Activated naive CD4-positive, alpha-beta T cell treated with anti-CD3 and anti-CD28 coated beads, Interleukin-2, amount 50 U/mL, for 72 hours (primary cell): ENCODE results near the gene AAMP. TPM values are rescaled to one million over a fixed set of nuclear protein-coding genes. Genes with fewer than 3 reads are reported as not detected.

ENCODE experiments used
- ATAC-seq, 2 donors: fragments of 150-1000 bp; cut with Tn5 transposase; 2 replicates each; pipeline ENCODE4 v1.10.0; 2021; ENCODE audit warnings: mild to moderate bottlenecking in 2 of 2, moderate library complexity in 2 of 2
- DNase-seq, 2 donors: peaks; one replicate each; pipeline ENCODE4 v3.0.0; 2021 to 2022; ENCODE audit warnings: low spot score in 2 of 2
- H3K27ac Mint-ChIP-seq, 2 donors: one replicate each; pipeline ENCODE4 v1.8.0; 2022; ENCODE audit warnings: mild to moderate bottlenecking in 2 of 2, mixed read lengths in 2 of 2
- H3K36me3 Mint-ChIP-seq, 2 donors: one replicate each; pipeline ENCODE4 v1.8.0; 2022; ENCODE audit warnings: mixed read lengths in 2 of 2
- H3K9me3 Mint-ChIP-seq, 2 donors: one replicate each; pipeline ENCODE4 v1.8.0; 2022; ENCODE audit warnings: mixed read lengths in 2 of 2
- total RNA-seq, 2 donors: library from RNA; stranded (reverse); gene quantifications; one replicate each; pipeline ENCODE4 v1.2.3, GENCODE V29; 2022

Gene AAMP
- total RNA-seq, 2 donors from 2014 or later, result 67.7 to 68.4 TPM

GRCh38 chr2:218298314-218298875 is 28.5 kb upstream of the AAMP start:
- H3K27ac Mint-ChIP-seq, result no peak overlapping the region

DNA sequence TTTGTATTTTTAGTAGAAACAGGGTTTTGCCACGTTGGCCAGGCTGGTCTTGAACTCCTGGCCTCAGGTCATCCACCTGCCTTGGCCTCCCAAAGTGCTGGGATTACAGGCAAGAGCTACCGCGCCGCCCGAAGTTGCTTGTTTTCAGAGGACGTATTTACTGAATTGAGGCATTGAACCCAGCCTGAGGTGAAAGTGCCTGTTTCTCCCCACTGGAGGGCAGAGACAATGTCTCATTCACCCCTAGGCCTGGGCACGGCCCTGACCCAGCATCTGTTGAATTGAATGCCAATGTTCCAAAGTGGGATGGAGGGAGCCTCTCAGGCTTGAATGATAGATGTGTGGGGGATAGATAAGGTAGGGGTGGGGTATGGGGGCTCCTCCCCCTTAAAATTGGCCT is 26.9 kb upstream of the AAMP start:
- ATAC-seq (no peak), DNase-seq (no peak)
- H3K9me3 Mint-ChIP-seq, result no peaks in the 10 kb centered on the region
- no peaks in the 10 kb centered on the region for H3K36me3 Mint-ChIP-seq
- H3K27ac Mint-ChIP-seq, result no peak overlapping the region

More at GRCh38 chr2:218298314-218298875, 28.5 kb upstream of the AAMP start:
- DNase-seq, result no peak
- H3K9me3 Mint-ChIP-seq, result no peaks in the 10 kb centered on the region
- H3K36me3 Mint-ChIP-seq, result no peaks in the 10 kb centered on the region
- ATAC-seq, result no peak

GRCh38 chr2:218296200-218296599 is 26.3 kb upstream of the AAMP start:
- ATAC-seq, result no peak
- no peak overlapping the region for H3K27ac Mint-ChIP-seq
- DNase-seq, result no peak
- no peaks in the 10 kb centered on the region for H3K36me3 Mint-ChIP-seq
- H3K9me3 Mint-ChIP-seq, result no peaks in the 10 kb centered on the region

DNA sequence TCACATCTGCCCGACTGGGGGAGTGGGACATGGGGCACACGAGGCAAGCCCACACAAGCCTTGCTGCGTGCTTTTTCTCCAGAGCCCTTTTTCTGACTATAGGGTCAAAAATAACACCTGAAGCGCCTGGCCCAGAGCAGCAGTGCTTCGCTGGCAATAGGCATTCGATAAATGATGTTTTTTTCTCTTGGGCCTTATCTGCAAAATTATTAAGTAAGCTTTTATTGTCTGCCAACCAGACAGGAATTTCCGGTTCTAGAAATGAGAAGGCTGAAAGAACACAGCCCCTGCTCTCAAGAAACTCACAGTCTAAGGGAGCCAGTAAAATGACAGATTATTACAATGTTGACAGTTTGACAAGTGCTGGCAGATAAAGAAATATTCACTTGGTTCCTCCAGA is 25.1 kb upstream of the AAMP start:
- ATAC-seq (no peak), DNase-seq (no peak)
- no peak overlapping the region for H3K27ac Mint-ChIP-seq
- no peaks in the 10 kb centered on the region for H3K36me3 Mint-ChIP-seq
- H3K9me3 Mint-ChIP-seq, result no peaks in the 10 kb centered on the region

DNA sequence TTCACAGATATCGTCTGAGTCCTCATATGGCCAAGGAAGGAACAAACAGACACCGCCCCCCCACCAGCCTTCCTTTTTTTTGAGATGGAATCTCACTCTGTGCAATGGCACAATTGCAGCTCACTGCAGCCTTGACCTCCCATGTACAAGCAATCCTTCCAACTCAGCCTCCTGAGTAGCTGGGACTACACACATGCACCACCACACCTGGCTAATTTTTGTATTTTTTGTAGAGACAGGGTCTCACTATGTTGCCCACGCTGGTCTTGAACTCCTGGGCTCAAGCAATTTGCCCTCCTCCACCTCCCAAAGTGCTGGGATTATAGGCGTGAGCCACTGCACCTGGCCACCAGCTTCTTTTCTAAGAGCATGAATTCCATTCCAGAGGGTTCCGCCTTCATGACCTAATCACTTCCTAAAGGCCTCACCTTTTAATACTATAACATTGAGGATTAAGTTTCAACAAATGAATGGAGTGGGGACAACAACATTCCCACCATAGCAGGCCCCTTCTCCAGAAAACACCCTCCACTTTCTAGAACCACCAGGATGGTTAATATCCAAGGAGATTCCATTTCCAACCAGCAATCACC is 24.6 kb upstream of the AAMP start:
- H3K36me3 Mint-ChIP-seq, result no peaks in the 10 kb centered on the region
- no peaks in the 10 kb centered on the region for H3K9me3 Mint-ChIP-seq
- no peak overlapping the region for H3K27ac Mint-ChIP-seq
- DNase-seq, result no peak
- no peak for ATAC-seq

- ATAC-seq, result no peak
- Mint-ChIP-seq H3K27ac (no peak overlapping the region), H3K9me3 (no peaks in the 10 kb centered on the region), H3K36me3 (no peaks in the 10 kb centered on the region)
- no peak for DNase-seq
Observed at GRCh38 chr2:218293715-218294429, 23.9 kb upstream of the AAMP start.

DNA sequence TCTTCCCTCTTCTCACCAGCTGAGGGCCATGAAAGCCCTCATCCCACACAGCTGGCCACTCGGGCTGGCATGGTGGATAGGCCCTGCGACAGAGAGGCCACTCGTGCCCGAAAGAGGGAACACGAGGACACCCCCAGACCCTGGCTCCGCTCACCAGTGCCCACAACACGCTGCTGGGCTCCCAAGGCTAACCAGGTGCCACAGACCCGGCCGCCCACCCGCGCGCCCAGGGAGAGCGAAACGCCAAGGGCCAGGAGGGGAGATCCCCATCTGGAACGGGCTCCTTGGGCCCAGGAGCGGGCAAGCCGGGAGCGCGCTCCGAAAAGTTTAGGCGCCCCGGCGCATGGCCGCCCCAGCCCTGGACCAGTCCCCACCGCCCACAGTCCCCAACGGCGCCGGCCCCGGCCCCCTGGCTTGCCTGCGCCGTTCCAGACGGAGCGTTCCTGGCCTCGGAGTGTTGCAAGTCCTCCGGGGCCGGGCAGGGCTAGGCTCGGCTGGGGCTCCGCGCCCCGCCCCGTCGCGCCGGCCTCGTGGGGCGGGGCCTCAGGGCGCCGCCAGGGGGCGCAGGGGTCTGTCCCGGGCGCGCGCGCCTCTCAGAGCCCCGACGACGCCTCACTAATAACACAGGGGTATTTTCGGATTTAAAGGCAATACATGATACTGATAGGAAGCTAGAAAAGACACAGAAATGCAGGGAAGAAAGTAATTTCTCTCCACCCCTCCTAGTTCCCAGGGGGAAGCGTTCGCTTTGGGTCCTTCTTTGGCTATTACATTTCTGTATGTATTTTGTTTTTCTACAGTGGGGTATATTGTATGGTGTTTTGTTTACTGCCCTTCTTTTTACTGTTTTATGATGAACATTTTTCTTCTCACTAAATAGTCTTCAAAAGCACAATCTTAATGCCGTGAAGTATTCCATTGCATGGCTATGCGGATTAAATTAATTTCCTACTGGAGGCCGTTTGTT is 22.4 kb upstream of the AAMP start, which contains the start of gene TMBIM1:
Gene TMBIM1 (minus strand): TSS at position 456 of the 967 bp plus-strand sequence. CDS start 10,362 bp downstream, outside the sequence.
- ATAC-seq (peak; percentile 90 to 92), DNase-seq (peak; percentile 86 to 91)
- Mint-ChIP-seq H3K27ac (peak within 1 kb of the TSS; percentile 92 to 93), H3K9me3 (no peaks in the 10 kb centered on the region), H3K36me3 (no peaks in the 10 kb centered on the region)

GRCh38 chr2:218291318-218292047 is 21.5 kb upstream of the AAMP start:
- DNase-seq (no peak), ATAC-seq (peak; percentile 0 to 1)
- H3K36me3 Mint-ChIP-seq, result no peaks in the 10 kb centered on the region
- H3K27ac Mint-ChIP-seq, result peak overlapping the region; percentile 92 to 93
- no peaks in the 10 kb centered on the region for H3K9me3 Mint-ChIP-seq

GRCh38 chr2:218290316-218291261 is 20.7 kb upstream of the AAMP start:
- DNase-seq, result peak in 1 of 2 donors; percentile 37
- H3K27ac Mint-ChIP-seq, result peak overlapping the region; percentile 92 to 93
- H3K36me3 Mint-ChIP-seq, result no peaks in the 10 kb centered on the region
- H3K9me3 Mint-ChIP-seq, result no peaks in the 10 kb centered on the region
- peak in 1 of 2 donors; percentile 11 for ATAC-seq

GRCh38 chr2:218289639-218290315 is 19.8 kb upstream of the AAMP start:
- Mint-ChIP-seq H3K9me3 (no peaks in the 10 kb centered on the region), H3K36me3 (no peaks in the 10 kb centered on the region), H3K27ac (peak overlapping the region; percentile 92 to 93)
- ATAC-seq, result no peak
- no peak for DNase-seq

DNA sequence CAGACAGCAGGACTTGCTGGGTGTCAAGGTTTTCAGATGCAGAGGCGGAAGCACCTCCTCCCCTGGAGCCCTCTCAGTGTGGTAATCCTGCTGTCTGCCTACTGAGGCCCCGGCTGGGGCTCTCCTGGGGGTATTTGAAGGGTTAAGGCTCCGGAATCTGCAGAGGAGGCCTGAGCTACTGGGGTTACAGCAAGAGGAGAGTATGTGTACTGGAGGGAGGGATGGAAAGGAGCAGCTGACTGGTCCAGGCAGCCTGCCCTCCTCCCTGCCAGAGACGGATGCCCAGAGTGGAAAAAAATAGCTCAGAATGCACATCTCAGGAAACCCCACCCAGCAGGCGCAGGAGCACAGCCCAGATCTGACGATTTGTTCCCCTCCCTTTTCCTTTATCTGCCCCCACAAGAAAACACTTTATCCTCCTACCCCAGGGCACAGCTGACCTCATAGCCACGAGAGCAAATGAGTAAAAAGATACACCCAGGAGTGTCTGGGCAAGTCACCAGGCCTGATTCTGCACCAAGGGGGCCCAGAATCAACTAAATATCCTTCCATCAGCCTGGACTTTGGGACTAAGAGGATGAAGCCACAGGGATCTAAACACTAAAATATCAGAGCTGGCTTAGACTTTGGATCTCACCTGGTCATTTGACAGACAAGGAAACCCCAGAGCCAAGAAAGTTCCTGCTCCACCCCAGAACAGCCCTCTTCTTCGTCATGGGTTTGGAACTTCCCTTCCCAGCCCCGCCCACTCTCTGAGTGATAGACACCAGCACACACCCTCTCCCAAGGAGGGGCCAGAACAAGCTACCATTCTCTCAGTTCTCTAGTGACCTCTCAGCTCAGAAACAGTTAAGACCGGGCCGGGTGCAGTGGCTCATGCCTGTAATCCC is 16.9 kb upstream of the AAMP start:
- peak overlapping the region; percentile 96 for H3K27ac Mint-ChIP-seq
- no peaks in the 10 kb centered on the region for H3K36me3 Mint-ChIP-seq
- peak; percentile 79 to 81 for ATAC-seq

GRCh38 chr2:218285604-218286003 is 15.7 kb upstream of the AAMP start:
- Mint-ChIP-seq H3K27ac (peak overlapping the region; percentile 96), H3K36me3 (no peaks in the 10 kb centered on the region), H3K9me3 (no peaks in the 10 kb centered on the region)
- ATAC-seq, result no peak
- no peak for DNase-seq

More for the DNA sequence above, 16.9 kb upstream of the AAMP start:
- no peaks in the 10 kb centered on the region for H3K9me3 Mint-ChIP-seq
- peak; percentile 73 to 87 for DNase-seq

GRCh38 chr2:218284106-218284811 is 14.3 kb upstream of the AAMP start:
- Mint-ChIP-seq H3K36me3 (no peaks in the 10 kb centered on the region), H3K9me3 (no peaks in the 10 kb centered on the region), H3K27ac (peak overlapping the region; percentile 22 to 96)
- DNase-seq (peak; percentile 39 to 72), ATAC-seq (peak; percentile 33 to 51)
